Measurements from ENCODE around the gene TMLHE.

GRCh38 chrX:155637714-155638113 is 25.0 kb upstream of the TMLHE start:
- TF ChIP-seq CTCF (conservative IDR thresholded peaks at IDR 0.05) (no peak), ZFX (IDR thresholded peaks at IDR 0.05) (no peak)

Measured in C4-2B (cell line).